ENCODE measurements around the gene CREB5. TPM values are rescaled to one million over a fixed set of nuclear protein-coding genes. Genes with fewer than 3 reads are reported as not detected.
"Not testable (repeated sequence)": the region's sequence is repeated elsewhere in the genome, so short reads cannot be mapped to it uniquely, and the experiment has no call there.

The CREB5 gene
- total and polyA plus RNA-seq, 3 donors from 2014 or later, result 2.0 to 2.9 (median 2.9) TPM

DNA sequence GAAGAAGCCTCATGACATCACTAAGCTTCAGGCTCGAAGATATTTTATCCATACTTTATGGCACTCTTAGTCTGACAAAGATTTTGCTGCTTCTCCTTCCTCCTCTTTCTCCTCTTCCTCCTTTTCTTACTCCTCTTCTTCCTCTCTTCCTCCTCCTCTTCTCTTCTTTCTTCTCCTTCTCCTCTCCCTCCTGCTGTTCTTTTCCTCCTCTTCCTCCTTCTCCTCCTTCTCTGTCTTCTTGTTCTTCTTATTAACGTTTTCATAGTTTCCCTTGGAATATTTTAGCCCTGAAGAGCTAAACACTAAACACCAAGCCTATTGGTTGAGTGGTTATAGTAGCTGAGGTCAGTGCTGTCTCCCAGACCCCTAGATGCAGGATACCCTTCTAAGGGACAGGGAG, 137.7 kb downstream of the CREB5 start:
- intact Hi-C loops (cut with DNase I; ENCODE audit: low total_unique reads), result no loop called here
- Histone ChIP-seq H3K4me3 (no peak overlapping the region), H3K9me3 (no peaks in the 10 kb centered on the region), H3K36me3 (ENCODE audit: low read depth, missing control alignments) (no peaks in the 10 kb centered on the region), H3K4me1 (no peaks in the 10 kb centered on the region), H3K27ac (no peak overlapping the region), H3K27me3 (no peaks in the 10 kb centered on the region)
- DNase-seq, result no peak
- 88 to 94% methylated on average over 2 of the region's 2 CpGs for WGBS, 2 donors
- TF ChIP-seq, protein P1, sequence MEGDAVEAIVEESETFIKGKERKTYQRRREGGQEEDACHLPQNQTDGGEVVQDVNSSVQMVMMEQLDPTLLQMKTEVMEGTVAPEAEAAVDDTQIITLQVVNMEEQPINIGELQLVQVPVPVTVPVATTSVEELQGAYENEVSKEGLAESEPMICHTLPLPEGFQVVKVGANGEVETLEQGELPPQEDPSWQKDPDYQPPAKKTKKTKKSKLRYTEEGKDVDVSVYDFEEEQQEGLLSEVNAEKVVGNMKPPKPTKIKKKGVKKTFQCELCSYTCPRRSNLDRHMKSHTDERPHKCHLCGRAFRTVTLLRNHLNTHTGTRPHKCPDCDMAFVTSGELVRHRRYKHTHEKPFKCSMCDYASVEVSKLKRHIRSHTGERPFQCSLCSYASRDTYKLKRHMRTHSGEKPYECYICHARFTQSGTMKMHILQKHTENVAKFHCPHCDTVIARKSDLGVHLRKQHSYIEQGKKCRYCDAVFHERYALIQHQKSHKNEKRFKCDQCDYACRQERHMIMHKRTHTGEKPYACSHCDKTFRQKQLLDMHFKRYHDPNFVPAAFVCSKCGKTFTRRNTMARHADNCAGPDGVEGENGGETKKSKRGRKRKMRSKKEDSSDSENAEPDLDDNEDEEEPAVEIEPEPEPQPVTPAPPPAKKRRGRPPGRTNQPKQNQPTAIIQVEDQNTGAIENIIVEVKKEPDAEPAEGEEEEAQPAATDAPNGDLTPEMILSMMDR (IDR thresholded peaks at IDR 0.05), result no peak
- TF ChIP-seq POLR2A (IDR thresholded peaks at IDR 0.05), result no peak

DNA sequence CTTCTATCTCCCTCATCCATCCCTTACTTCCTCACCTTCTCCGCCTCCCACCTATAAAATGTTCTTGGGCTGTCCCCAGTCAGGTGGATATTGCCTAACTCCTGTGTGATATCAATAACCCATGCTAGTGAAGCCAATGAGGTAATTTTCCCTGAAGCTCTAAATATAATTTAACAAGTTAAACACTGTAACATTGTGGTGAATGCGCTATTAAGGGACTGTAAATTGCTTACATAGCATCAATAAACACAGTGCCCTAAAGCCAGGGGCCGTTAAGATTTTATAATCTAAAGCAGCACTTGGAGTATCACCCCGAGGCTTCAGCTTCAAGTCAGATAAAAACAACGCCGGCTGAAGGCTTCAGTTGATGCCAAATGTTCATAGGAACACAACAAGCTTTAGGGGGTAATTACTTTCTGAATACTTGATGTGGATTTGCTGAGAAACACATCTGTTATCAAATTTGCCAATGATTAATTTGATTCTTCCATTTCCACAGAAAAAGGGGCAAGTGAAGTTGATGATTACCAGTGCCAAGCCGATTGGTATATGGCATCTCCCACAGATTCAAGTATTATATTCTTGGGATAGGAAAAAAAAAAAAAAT, 138.4 kb downstream of the CREB5 start:
- Histone ChIP-seq H3K9me3 (no peaks in the 10 kb centered on the region), H3K4me1 (no peaks in the 10 kb centered on the region), H3K27ac (no peak overlapping the region), H3K4me3 (no peak overlapping the region), H3K27me3 (no peaks in the 10 kb centered on the region), H3K36me3 (ENCODE audit: low read depth, missing control alignments) (no peaks in the 10 kb centered on the region)
- WGBS, 2 donors, result 65 to 70% methylated on average over 7 of the region's 7 CpGs
- TF ChIP-seq, protein P1 (IDR thresholded peaks at IDR 0.05), result no peak
- TF ChIP-seq POLR2A (IDR thresholded peaks at IDR 0.05), result no peak
- DNase-seq, result no peak
- intact Hi-C loops (cut with DNase I; ENCODE audit: low total_unique reads), result no loop called here

DNA sequence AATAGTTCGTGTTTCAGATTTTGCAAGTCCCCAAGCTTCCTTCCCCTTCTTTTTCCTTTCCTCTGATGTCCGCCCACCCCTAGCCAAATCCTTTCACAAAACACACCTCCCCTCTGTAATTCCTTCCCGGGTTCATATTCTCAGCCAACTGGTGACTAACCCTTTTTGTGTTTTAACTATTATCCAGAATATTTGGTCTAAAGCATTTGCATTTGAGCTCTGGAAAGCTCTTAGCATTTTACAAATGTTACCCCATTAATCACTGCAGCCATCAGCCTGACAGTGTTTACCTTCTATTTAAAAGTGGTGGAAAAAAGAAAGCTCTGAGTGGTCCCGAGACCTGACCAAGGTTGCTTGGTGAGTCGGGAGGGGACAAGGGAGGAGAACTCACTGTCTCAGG, 139.0 kb downstream of the CREB5 start:
- no peak for DNase-seq
- WGBS, 2 donors, result 57 to 63% methylated on average over 5 of the region's 5 CpGs

DNA sequence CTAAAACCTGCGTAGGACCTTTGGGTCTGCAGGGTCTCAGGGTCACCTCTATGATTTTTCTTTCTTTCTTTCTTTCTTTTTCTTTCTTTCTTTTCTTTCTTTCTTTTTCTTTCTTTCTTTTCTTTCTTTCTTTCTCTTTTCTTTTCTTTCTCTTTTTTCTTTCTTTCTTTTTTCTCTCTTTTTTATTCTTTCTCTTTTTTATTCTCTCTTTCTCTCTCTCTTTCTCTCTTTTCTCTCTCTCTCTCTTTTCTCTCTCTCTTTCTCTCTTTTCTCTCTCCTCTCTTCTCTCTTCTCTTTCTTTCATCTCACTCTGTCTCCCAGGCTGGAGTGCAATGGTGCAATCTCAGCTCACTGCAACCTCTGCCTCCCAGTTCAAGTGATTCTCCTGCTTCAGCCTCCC, 139.4 kb downstream of the CREB5 start:
- H3K4me3 ChIP-seq; H3K36me3 ChIP-seq (ENCODE audit: low read depth, missing control alignments); DNase-seq; H3K9me3 ChIP-seq; H3K4me1 ChIP-seq; H3K27me3 ChIP-seq; intact Hi-C loops (cut with DNase I; ENCODE audit: low total_unique reads); H3K27ac ChIP-seq: not testable (repeated sequence)
- 86 to 93% methylated on average over 1 of the region's 1 CpG for WGBS, 2 donors

More for the DNA sequence above, 139.0 kb downstream of the CREB5 start:
- Histone ChIP-seq H3K27me3 (no peaks in the 10 kb centered on the region), H3K4me3 (no peak overlapping the region), H3K4me1 (no peaks in the 10 kb centered on the region), H3K9me3 (no peaks in the 10 kb centered on the region), H3K36me3 (ENCODE audit: low read depth, missing control alignments) (no peaks in the 10 kb centered on the region), H3K27ac (no peak overlapping the region)
- intact Hi-C loops (cut with DNase I; ENCODE audit: low total_unique reads), result no loop called here
- TF ChIP-seq, protein P1 (IDR thresholded peaks at IDR 0.05), result no peak
- TF ChIP-seq POLR2A (IDR thresholded peaks at IDR 0.05), result no peak

DNA sequence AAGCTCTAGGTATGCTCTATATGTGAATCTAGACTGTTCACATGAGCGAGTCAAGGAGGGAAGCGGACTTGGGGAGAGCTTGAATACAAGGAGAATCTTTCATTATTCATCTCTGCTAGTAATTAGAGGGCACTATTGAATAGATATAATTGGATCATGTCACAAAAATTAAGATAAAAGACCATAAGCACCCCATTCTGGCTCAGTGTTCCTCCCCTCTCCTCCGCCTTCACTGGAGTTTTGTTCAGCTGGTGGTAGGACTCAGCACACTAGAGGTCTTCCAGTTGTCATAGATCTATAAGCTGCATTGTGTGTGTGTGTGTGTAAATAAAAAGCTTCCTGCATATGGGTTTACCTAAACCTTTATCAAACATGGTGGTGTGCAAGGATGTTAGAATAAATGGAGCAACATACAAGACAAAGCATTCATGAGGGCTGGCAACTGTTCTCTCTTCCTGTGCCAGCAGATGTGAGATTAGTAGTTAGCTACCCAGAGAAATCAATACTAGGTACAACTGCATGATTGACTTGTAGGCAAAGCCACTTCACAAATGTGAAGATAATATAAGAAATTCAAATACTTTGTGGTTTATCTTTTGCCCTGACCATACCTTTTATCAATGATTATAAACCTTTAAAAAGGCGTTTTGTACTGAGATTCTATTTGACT, 142.6 kb downstream of the CREB5 start:
- no peaks in the 10 kb centered on the region for H3K9me3 ChIP-seq
- H3K36me3 ChIP-seq (ENCODE audit: low read depth, missing control alignments), result no peaks in the 10 kb centered on the region
- 93 to 96% methylated on average over 4 of the region's 4 CpGs for WGBS, 2 donors
- no peaks in the 10 kb centered on the region for H3K27me3 ChIP-seq
- TF ChIP-seq, protein P1 (IDR thresholded peaks at IDR 0.05), result no peak
- no peak for TF ChIP-seq POLR2A (IDR thresholded peaks at IDR 0.05)
- H3K27ac ChIP-seq, result no peak overlapping the region
- no peak overlapping the region for H3K4me3 ChIP-seq
- no peaks in the 10 kb centered on the region for H3K4me1 ChIP-seq
- intact Hi-C loops (cut with DNase I; ENCODE audit: low total_unique reads), result no loop called here
- no peak for DNase-seq
